ENCODE results near the gene TTLL9.

TTLL9 gene

DNA sequence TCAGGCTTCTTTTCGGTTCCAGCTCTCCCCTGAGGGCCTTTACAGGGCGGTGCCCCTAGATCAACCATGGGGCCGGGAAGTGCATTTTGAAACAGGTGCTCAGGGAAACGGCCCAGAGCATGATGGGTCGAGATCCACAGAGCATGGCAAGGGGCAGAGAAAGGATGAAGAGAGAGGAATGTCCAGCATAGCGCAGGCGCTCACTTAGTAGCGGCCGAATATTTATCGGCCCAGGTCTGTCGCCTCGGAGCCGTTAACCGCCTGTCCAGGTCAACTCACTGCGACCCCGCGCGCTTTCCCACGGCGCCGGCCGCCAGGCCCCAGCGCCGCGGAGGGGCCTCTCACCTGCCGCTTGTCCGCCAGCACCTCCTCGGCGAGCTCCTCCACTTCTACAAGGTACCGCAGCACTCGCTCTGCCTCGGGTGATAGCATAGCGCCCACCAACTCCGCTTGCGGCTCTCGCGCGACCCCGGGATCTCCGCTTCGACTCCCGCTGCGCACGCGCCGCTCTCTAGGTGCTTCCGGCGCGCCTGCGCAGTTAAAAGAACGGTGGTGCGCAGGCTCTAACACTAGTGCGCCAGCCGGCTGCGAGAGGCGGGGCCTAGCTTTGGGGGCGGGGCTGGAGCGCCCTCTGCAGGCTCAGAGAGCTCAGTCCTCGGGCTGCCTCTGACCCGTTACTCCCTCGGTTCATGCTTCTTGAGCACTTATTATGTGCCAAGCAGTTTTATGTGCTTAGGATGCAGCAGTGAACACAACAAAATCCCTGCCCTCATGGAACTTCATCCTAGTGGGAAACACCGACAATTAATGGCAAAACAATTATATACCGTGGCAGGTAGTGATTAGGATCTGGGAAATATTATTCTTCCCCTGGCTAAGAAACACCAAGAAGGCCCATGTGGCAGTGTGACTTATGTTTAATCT is 81.4 kb downstream of the TTLL9 start, which contains the start of gene PDRG1:
PDRG1 (minus strand) TSS at position 517 of the 924 bp plus-strand sequence; CDS start at position 432, 85 bp downstream.
- peak; percentile 98 for DNase-seq

GRCh38 chr20:31953556-31954148 is 83.2 kb downstream of the TTLL9 start:
- no peak for DNase-seq

DNA sequence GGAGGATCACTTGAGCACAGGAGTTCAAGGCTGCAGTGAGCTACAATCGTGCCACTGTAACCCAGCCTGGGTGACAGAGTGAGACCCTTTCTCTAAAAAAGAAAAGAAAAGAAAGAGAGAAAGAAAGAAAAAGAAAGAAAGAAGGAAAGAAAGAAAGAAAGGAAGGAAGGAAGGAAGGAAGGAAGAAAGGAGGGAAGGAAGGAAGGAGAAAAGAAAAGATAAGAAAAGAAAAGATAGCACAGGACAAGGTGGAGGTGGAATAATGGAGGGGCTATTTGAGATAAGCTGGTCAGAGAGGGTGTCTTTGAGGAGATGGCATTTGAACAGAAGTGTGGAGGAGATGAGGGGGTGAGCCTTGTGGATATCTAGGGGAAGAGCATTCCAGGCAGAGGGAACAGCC is 84.1 kb downstream of the TTLL9 start:
- DNase-seq = no peak

DNA sequence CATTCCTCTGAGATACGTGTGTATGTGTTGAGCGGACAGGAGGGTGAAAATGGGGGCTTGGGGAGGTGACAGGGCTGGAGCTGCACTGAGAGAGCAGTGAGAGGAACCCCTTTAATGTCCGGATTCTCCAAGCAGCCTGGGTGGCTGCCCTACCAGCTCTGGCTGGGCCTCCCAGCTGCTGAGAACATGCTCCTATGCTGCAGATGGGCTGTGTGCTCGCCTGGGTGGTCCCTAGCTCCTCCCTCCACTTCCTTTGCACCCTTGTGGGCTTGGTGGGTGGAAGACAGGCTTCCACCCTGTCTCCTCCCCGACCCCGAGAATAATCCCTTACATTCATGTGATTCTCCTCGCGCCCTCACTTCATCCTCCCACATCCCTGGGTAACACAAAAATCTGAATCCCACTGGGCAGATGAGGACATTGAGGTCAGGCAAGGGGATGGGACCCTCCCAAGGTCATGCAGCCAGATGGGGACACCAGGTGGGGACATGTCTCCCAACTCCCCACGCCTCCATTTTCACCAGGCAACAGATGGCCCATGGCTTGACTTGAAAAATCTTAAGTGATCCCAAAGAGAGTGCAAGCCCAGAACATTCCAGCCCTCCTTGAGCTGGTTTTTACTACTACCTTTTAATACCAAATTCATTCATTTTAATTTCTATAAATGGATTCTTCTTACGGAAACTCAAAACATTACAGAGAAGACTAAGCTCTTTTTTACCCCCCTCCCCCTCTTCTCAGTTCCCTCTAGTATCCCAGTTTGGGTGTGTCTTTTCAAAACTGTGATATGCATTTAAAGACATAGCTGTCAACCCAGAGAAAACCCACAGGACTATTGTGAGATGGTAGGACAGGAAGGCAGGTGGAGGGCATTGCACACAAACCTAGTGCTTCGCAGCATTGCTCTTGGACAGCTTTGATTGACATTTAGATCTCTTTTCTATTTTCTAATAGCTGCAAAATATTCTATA is 86.4 kb downstream of the TTLL9 start:
- DNase-seq = no peak

DNA sequence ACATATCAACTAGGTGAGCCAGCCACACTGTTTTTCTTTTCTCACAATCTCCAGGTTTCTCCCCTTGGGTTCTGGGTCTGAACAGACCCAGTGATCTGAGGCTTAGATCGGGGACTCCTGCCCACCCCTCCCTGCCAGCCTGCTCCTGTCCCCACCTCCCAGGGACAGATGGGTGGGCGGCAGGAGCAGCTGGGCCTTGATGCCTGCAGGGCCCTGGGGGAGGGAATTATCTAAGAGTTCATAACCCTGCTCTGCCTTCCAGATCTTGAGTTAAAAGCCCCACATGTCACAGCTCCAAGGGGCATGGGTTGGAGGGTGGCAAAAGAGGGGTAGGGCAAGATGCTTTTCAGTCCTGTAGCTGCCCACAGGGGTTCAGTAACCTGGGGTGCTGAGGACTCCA is 92.3 kb downstream of the TTLL9 start:
- no peak for DNase-seq

DNA sequence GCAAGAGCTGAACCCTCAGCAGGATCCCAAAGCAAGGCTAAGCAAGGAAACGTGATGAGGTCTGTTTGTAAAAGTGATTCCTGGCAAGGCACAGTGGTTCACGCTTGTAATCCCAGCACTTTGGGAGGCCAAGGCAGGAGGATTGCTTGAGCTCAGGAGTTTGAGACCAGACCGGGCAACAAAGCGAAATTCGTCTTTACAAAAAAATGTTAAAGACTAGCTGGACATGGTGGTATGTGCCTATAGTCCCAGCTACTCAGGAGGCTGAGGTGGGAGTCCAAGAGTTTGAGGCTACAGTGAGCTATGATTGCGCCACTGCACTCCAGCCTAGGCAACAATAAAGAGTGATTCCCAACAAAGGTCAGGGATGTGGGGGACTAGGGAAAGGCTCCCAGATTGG is 93.5 kb downstream of the TTLL9 start:
- DNase-seq = no peak

- DNase-seq = no peak
Measured at GRCh38 chr20:31966991-31967655, 96.7 kb downstream of the TTLL9 start.

DNA sequence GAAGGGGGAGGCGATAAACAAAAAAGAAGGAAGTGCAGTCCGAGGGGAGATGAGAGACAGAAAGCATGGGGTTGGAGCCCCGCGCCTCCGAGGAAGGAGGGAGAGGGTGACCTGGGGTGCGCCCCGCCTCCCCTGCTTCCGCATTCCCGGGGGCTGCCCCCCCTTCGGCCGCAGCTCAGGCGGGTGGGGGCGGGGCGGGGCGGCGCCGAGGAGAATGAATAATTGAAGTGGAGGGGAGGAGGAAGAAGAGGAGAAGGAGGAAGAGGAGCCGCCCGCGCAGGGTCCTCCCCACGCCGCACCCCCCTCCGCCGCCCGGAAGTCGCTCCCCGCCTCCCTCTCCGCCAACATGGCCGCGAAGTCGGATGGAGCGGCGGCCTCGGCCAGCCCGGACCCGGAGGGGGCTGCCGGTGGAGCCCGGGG is 97.4 kb downstream of the TTLL9 start, which contains the start of gene XKR7:
XKR7 (plus strand) TSS at position 322 of the 420 bp plus-strand sequence; CDS start at position 347, 25 bp downstream.
- peak; percentile 16 for DNase-seq

- peak; percentile 80 for DNase-seq
Measured at GRCh38 chr20:31968291-31969126, 98.1 kb downstream of the TTLL9 start.

- DNase-seq = no peak
Measured at GRCh38 chr20:31969991-31970390, 99.6 kb downstream of the TTLL9 start.

DNA sequence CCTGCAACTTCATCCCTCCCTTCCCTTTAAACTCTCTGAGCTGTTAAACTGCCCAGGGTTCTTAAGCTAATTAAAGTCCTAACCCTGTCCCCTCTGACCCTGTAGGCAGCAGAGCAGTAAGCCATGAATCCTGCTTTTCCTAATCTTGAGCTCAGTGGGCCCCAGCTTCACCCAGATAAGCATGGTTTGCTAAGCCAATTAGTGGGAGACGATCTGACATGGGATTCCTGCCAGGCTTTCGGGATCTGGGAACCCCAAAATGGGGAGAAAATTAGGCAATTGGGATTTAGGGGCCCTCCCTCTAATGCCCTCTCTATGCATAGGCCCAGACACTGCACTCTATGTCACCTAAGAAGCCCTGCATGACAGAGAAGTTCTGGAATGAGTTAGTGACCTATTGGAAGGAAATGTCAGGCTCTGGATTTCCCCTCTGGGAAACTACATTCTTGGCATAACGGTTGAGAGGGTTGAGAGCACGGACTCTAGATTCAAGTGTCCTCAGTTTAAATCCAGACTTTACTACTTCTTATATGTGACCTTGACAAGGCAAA is 102.1 kb downstream of the TTLL9 start:
- no peak for DNase-seq

DNA sequence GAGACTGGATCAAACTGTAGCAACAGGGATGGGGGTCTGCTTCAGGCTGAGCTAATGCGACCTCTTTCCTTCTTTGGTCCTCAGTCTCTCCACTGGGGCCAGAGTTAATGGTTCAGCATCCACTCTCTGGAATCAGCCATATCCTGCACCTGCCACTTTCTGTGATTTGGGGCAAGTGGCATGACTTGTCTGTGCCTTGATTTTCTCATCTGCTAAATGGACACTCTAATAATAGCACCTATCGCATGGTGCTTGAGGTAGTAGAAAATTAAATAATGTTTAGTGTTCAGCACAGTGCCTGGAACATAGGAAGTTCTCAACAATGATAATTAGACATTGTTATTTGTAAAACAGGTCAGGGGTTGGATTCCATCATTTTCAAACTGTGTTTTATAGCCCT is 103.9 kb downstream of the TTLL9 start:
- DNase-seq = no peak

GRCh38 chr20:31974951-31975487 is 104.6 kb downstream of the TTLL9 start:
- DNase-seq = no peak

GRCh38 chr20:31975874-31976273 is 105.4 kb downstream of the TTLL9 start:
- no peak for DNase-seq

DNA sequence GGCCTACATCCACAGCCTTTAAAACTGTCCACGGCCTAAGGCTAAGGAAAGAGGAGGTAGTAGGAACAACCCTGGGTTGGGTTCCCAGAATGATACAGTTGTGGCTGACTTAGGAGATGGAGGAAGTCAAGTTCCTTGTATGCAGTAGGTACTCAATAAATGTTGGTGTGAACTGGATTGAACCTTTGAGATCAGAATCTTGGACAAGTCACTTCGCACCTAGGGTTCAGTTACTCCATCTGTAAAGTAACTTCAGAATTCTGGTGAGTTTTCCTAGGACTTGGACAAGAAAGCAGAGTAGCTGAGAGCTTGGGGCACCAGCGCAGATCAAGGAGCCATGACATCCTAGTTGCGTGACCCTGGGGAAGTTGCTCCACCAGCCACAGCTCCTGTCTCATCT is 106.6 kb downstream of the TTLL9 start:
- no peak for DNase-seq

GRCh38 chr20:31979713-31980426 is 109.4 kb downstream of the TTLL9 start:
- DNase-seq = no peak

- DNase-seq = no peak
Measured at GRCh38 chr20:31981784-31982183, 111.3 kb downstream of the TTLL9 start.

DNA sequence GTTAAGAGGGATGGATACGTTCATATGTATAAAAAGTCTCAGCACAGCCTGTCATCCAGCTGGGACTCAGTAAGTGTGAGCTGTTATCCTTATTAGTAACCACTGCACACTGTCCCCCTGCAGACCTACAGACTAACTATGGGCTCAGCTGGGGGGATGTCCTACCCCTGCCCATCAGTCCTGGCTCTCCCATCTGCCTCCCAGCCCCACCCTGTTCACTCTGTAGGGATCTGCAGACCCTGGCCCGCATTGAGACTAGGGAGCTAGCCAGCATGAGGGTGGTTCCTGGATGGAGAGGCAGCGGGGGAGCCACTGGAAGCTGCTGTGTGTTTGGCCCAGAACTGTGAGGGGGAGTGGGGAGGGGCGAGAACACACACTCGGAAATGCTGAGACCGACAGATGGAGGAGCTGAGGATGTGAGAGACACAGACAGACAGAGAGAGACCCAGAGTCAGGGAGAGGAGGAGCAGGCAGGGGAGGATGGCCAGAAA is 114.6 kb downstream of the TTLL9 start:
- no peak for DNase-seq

DNA sequence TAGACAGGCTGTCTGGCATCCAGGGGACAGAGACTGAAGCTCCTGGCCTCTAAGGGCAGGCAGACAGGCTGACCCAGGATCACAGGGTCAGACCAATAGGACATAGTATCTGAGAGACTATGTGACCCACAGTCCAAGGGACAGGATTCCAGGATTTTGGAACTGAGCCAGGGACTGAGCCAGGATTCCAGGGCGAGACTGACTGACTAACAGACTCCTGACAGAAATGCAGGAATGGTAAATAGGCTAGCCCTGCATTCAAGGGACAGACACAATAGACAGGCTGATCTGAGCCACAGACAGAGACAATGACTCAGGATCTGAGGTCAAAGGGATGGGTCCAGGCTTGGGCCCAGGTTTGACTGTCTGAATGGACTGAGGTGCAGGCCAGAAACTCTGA is 117.3 kb downstream of the TTLL9 start:
- DNase-seq = no peak

Measured in activated naive CD4-positive, alpha-beta T cell treated with anti-CD3 and anti-CD28 coated beads, Interleukin-2, amount 50 U/mL, for 16 hours (primary cell).